ENCODE data around the gene FLNB. TPM values are rescaled to one million over a fixed set of nuclear protein-coding genes. Genes with fewer than 3 reads are reported as not detected.

Gene FLNB
- total and polyA plus RNA-seq, 2 experiments from 2014 or later: 60.6 to 186 TPM

- in situ Hi-C loops (cut with MboI): no loop called here
- Histone ChIP-seq H3K36me3 (ENCODE audit: low read depth) (peaks cover 97% of the 10 kb centered on the region), H3K4me3 (no peak overlapping the region), H3F3A (ENCODE audit: insufficient read depth) (peaks cover 1% of the 10 kb centered on the region), H3K4me1 (ENCODE audit: insufficient read depth) (no peaks in the 10 kb centered on the region), H3K9me3 (ENCODE audit: low read depth) (no peaks in the 10 kb centered on the region), H4K20me1 (ENCODE audit: insufficient read depth) (no peaks in the 10 kb centered on the region), H3K9ac (no peak overlapping the region), H3K27me3 (replicated peaks; ENCODE audit: insufficient read depth) (no peaks in the 10 kb centered on the region), H3K4me2 (ENCODE audit: unreplicated experiment) (no peak overlapping the region), H3K9me2 (ENCODE audit: insufficient read depth) (no peaks in the 10 kb centered on the region), H2AFZ (no peak overlapping the region), H3K79me2 (ENCODE audit: insufficient read depth) (peaks cover 32% of the 10 kb centered on the region), H3K27ac (no peak overlapping the region)
- TF ChIP-seq EZH2phosphoT487 (IDR thresholded peaks at IDR 0.05; ENCODE audit: insufficient read depth, low read depth) (no peak), EZH2 (IDR thresholded peaks at IDR 0.05; ENCODE audit: insufficient read depth, poor library complexity, severe bottlenecking) (no peak)
- DNase-seq: no peak
- WGBS, 2 experiments (ENCODE audit: low coverage in 1 of 2, low lambda C conversion rate in 2 of 2, missing lambda C conversion rate in 2 of 2): 88 to 91% methylated on average over 10 of the region's 10 CpGs
Measured at GRCh38 chr3:58102976-58103451, 94.8 kb downstream of the FLNB start.

GRCh38 chr3:58104151-58104550 lies 95.9 kb downstream of the FLNB start:
- in situ Hi-C loops (cut with MboI): no loop called here
- H3K36me3 ChIP-seq (ENCODE audit: low read depth): peaks cover 97% of the 10 kb centered on the region
- H3K79me2 ChIP-seq (ENCODE audit: insufficient read depth): peaks cover 30% of the 10 kb centered on the region
- no peak overlapping the region for H3K27ac ChIP-seq
- no peak overlapping the region for H2AFZ ChIP-seq
- H3K9me2 ChIP-seq (ENCODE audit: insufficient read depth): no peaks in the 10 kb centered on the region
- DNase-seq: no peak
- H3K9me3 ChIP-seq (ENCODE audit: low read depth): no peaks in the 10 kb centered on the region
- TF ChIP-seq EZH2phosphoT487 (IDR thresholded peaks at IDR 0.05; ENCODE audit: insufficient read depth, low read depth) (no peak), EZH2 (IDR thresholded peaks at IDR 0.05; ENCODE audit: insufficient read depth, poor library complexity, severe bottlenecking) (no peak)
- H4K20me1 ChIP-seq (ENCODE audit: insufficient read depth): no peaks in the 10 kb centered on the region
- no peaks in the 10 kb centered on the region for H3K27me3 ChIP-seq (replicated peaks; ENCODE audit: insufficient read depth)
- no peaks in the 10 kb centered on the region for H3K4me1 ChIP-seq (ENCODE audit: insufficient read depth)
- H3F3A ChIP-seq (ENCODE audit: insufficient read depth): no peaks in the 10 kb centered on the region; the same call in none of the 2 replicates
- 88% methylated on average over 8 of the region's 8 CpGs for WGBS, 2 experiments (ENCODE audit: low coverage in 1 of 2, low lambda C conversion rate in 2 of 2, missing lambda C conversion rate in 2 of 2)
- no peak overlapping the region for H3K4me2 ChIP-seq (ENCODE audit: unreplicated experiment)
- H3K4me3 ChIP-seq: no peak overlapping the region
- H3K9ac ChIP-seq: no peak overlapping the region

GRCh38 chr3:58104712-58105111 lies 96.5 kb downstream of the FLNB start:
- Histone ChIP-seq H3K36me3 (ENCODE audit: low read depth) (peaks cover 97% of the 10 kb centered on the region), H3K4me1 (ENCODE audit: insufficient read depth) (no peaks in the 10 kb centered on the region), H4K20me1 (ENCODE audit: insufficient read depth) (no peaks in the 10 kb centered on the region), H3F3A (ENCODE audit: insufficient read depth) (no peaks in the 10 kb centered on the region; the same call in none of the 2 replicates), H2AFZ (no peak overlapping the region), H3K9me3 (ENCODE audit: low read depth) (no peaks in the 10 kb centered on the region), H3K27me3 (replicated peaks; ENCODE audit: insufficient read depth) (no peaks in the 10 kb centered on the region), H3K79me2 (ENCODE audit: insufficient read depth) (peaks cover 33% of the 10 kb centered on the region), H3K4me3 (no peak overlapping the region), H3K27ac (no peak overlapping the region), H3K9me2 (ENCODE audit: insufficient read depth) (no peaks in the 10 kb centered on the region), H3K9ac (no peak overlapping the region), H3K4me2 (ENCODE audit: unreplicated experiment) (no peak overlapping the region)
- 100% methylated on average over 2 of the region's 2 CpGs for WGBS, 2 experiments (ENCODE audit: low coverage in 1 of 2, low lambda C conversion rate in 2 of 2, missing lambda C conversion rate in 2 of 2)
- in situ Hi-C loops (cut with MboI): no loop called here
- DNase-seq: no peak
- no peak for TF ChIP-seq EZH2 (IDR thresholded peaks at IDR 0.05; ENCODE audit: insufficient read depth, poor library complexity, severe bottlenecking)
- TF ChIP-seq EZH2phosphoT487 (IDR thresholded peaks at IDR 0.05; ENCODE audit: insufficient read depth, low read depth): no peak

- no peaks in the 10 kb centered on the region; the same call in none of the 2 replicates for H3F3A ChIP-seq (ENCODE audit: insufficient read depth)
- H3K27me3 ChIP-seq (replicated peaks; ENCODE audit: insufficient read depth): no peaks in the 10 kb centered on the region
- no peak overlapping the region for H3K4me3 ChIP-seq
- no peak for DNase-seq
- no peaks in the 10 kb centered on the region for H3K9me2 ChIP-seq (ENCODE audit: insufficient read depth)
- H3K9me3 ChIP-seq (ENCODE audit: low read depth): no peaks in the 10 kb centered on the region
- no peak overlapping the region for H3K4me2 ChIP-seq (ENCODE audit: unreplicated experiment)
- H3K79me2 ChIP-seq (ENCODE audit: insufficient read depth): peaks cover 33% of the 10 kb centered on the region
- no peak overlapping the region for H2AFZ ChIP-seq
- peaks cover 98% of the 10 kb centered on the region for H3K36me3 ChIP-seq (ENCODE audit: low read depth)
- in situ Hi-C loops (cut with MboI): no loop called here
- no peak overlapping the region for H3K27ac ChIP-seq
- no peaks in the 10 kb centered on the region for H3K4me1 ChIP-seq (ENCODE audit: insufficient read depth)
- H4K20me1 ChIP-seq (ENCODE audit: insufficient read depth): no peaks in the 10 kb centered on the region
- H3K9ac ChIP-seq: no peak overlapping the region
- TF ChIP-seq EZH2 (IDR thresholded peaks at IDR 0.05; ENCODE audit: insufficient read depth, poor library complexity, severe bottlenecking): no peak
- 96 to 99% methylated on average over 3 of the region's 3 CpGs for WGBS, 2 experiments (ENCODE audit: low coverage in 1 of 2, low lambda C conversion rate in 2 of 2, missing lambda C conversion rate in 2 of 2)
Measured at GRCh38 chr3:58105196-58105595, 97.0 kb downstream of the FLNB start.

GRCh38 chr3:58106061-58106460 lies 97.8 kb downstream of the FLNB start:
- Histone ChIP-seq H3K4me1 (ENCODE audit: insufficient read depth) (no peaks in the 10 kb centered on the region), H2AFZ (no peak overlapping the region), H3K36me3 (ENCODE audit: low read depth) (peaks cover 98% of the 10 kb centered on the region), H3K4me3 (no peak overlapping the region), H3K79me2 (ENCODE audit: insufficient read depth) (peaks cover 33% of the 10 kb centered on the region), H3K27ac (no peak overlapping the region), H3K9me3 (ENCODE audit: low read depth) (no peaks in the 10 kb centered on the region), H3K27me3 (replicated peaks; ENCODE audit: insufficient read depth) (no peaks in the 10 kb centered on the region), H3K9me2 (ENCODE audit: insufficient read depth) (no peaks in the 10 kb centered on the region), H3K4me2 (ENCODE audit: unreplicated experiment) (no peak overlapping the region), H3K9ac (no peak overlapping the region), H4K20me1 (ENCODE audit: insufficient read depth) (no peaks in the 10 kb centered on the region), H3F3A (ENCODE audit: insufficient read depth) (peaks cover 3% of the 10 kb centered on the region)
- TF ChIP-seq EZH2 (IDR thresholded peaks at IDR 0.05; ENCODE audit: insufficient read depth, poor library complexity, severe bottlenecking) (no peak), EZH2phosphoT487 (IDR thresholded peaks at IDR 0.05; ENCODE audit: insufficient read depth, low read depth) (no peak)
- WGBS, 2 experiments (ENCODE audit: low coverage in 1 of 2, low lambda C conversion rate in 2 of 2, missing lambda C conversion rate in 2 of 2): 94 to 100% methylated on average over 2 of the region's 2 CpGs
- in situ Hi-C loops (cut with MboI): no loop called here
- no peak for DNase-seq

Measured in GM23248 (cell line).